Measurements from ENCODE around the gene SRSF4.

SRSF4 gene

DNA sequence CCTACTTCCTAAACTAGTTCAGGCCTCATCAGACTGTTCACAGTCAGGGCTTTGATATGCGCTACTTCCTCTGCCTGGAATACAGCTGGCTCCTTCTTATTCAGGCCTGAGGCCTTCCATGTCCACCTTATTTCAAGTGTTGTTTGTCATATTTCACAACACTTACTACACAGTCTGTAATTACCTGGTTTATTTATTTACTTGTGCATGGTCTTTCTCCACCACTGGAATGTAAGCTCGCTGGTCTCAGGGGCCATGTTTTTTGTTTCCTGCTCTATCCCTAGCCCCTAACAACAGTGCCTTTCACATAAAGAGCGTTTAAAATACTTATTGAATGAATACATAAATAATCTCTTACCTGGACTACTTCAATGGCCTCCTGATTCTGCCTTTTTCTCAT, 4.6 kb upstream of the SRSF4 start:
- Mint-ChIP-seq H3K9me3 (no peaks in the 10 kb centered on the region), H3K4me3 (no peak overlapping the region), H3K36me3 (ENCODE audit: low read depth) (no peaks in the 10 kb centered on the region), H3K27ac (no peak overlapping the region), H3K4me1 (ENCODE audit: low read depth) (peaks cover 13% of the 10 kb centered on the region), H3K27me3 (ENCODE audit: low read depth) (no peaks in the 10 kb centered on the region)

GRCh38 chr1:29183287-29183686, 1.6 kb upstream of the SRSF4 start:
- Mint-ChIP-seq H3K4me3 (peak overlapping the region; percentile 53), H3K36me3 (ENCODE audit: low read depth) (peaks cover 15% of the 10 kb centered on the region), H3K27ac (peak overlapping the region; percentile 49), H3K9me3 (no peaks in the 10 kb centered on the region), H3K27me3 (ENCODE audit: low read depth) (no peaks in the 10 kb centered on the region), H3K4me1 (ENCODE audit: low read depth) (peaks cover 31% of the 10 kb centered on the region)

GRCh38 chr1:29180497-29181412, 945 bp downstream of the SRSF4 start:
- Mint-ChIP-seq H3K27me3 (ENCODE audit: low read depth) (no peaks in the 10 kb centered on the region), H3K27ac (peak overlapping the region; percentile 97), H3K4me1 (ENCODE audit: low read depth) (peaks cover 44% of the 10 kb centered on the region), H3K4me3 (peak overlapping the region; percentile 97), H3K36me3 (ENCODE audit: low read depth) (peaks cover 20% of the 10 kb centered on the region), H3K9me3 (no peaks in the 10 kb centered on the region)

GRCh38 chr1:29179641-29180184, 2.0 kb downstream of the SRSF4 start:
- H3K4me3 Mint-ChIP-seq, result peak overlapping the region; percentile 97
- H3K4me1 Mint-ChIP-seq (ENCODE audit: low read depth), result peaks cover 44% of the 10 kb centered on the region
- H3K27me3 Mint-ChIP-seq (ENCODE audit: low read depth), result no peaks in the 10 kb centered on the region
- peaks cover 21% of the 10 kb centered on the region for H3K36me3 Mint-ChIP-seq (ENCODE audit: low read depth)
- peak overlapping the region; percentile 97 for H3K27ac Mint-ChIP-seq
- no peaks in the 10 kb centered on the region for H3K9me3 Mint-ChIP-seq

GRCh38 chr1:29177022-29177705, 4.5 kb downstream of the SRSF4 start:
- H3K4me3 Mint-ChIP-seq, result peak overlapping the region; percentile 0
- H3K27me3 Mint-ChIP-seq (ENCODE audit: low read depth), result no peaks in the 10 kb centered on the region
- H3K36me3 Mint-ChIP-seq (ENCODE audit: low read depth), result peaks cover 29% of the 10 kb centered on the region
- H3K27ac Mint-ChIP-seq, result no peak overlapping the region
- peaks cover 42% of the 10 kb centered on the region for H3K4me1 Mint-ChIP-seq (ENCODE audit: low read depth)
- no peaks in the 10 kb centered on the region for H3K9me3 Mint-ChIP-seq

- H3K4me3 Mint-ChIP-seq, result no peak overlapping the region
Measured at GRCh38 chr1:29176576-29176975, 5.1 kb downstream of the SRSF4 start.

DNA sequence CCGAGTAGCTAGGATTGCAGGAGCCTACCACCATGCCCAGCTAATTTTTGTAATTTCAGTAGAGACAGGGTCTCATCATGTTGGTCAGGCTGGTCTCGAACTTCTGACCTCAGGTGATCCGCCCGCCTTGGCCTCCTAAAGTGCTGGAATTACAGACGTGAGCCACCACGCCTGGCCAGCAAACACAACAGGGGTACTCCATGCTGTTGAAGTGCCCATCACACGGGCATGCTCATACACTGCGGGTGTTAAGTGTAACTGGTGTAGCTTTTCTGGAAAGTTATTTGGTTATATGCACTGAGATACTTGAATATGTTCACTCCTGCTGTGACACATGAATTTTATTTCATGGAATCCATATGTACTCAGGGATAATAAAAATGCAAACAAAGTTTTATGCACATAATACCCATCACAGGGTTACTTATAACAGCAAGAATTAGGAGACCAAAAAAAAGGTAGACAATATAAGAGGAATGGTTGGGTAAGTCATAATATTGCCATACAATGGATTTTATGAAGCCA, 9.2 kb downstream of the SRSF4 start:
- H3K27ac Mint-ChIP-seq, result no peak overlapping the region
- H3K9me3 Mint-ChIP-seq, result no peaks in the 10 kb centered on the region
- H3K4me3 Mint-ChIP-seq, result no peak overlapping the region
- H3K36me3 Mint-ChIP-seq (ENCODE audit: low read depth), result peaks cover 28% of the 10 kb centered on the region
- no peaks in the 10 kb centered on the region for H3K27me3 Mint-ChIP-seq (ENCODE audit: low read depth)
- peaks cover 50% of the 10 kb centered on the region for H3K4me1 Mint-ChIP-seq (ENCODE audit: low read depth)

More at GRCh38 chr1:29176576-29176975, 5.1 kb downstream of the SRSF4 start:
- Mint-ChIP-seq H3K27ac (no peak overlapping the region), H3K36me3 (ENCODE audit: low read depth) (peaks cover 32% of the 10 kb centered on the region), H3K9me3 (no peaks in the 10 kb centered on the region), H3K27me3 (ENCODE audit: low read depth) (no peaks in the 10 kb centered on the region), H3K4me1 (ENCODE audit: low read depth) (peaks cover 43% of the 10 kb centered on the region)

GRCh38 chr1:29171521-29171920, 10.2 kb downstream of the SRSF4 start:
- Mint-ChIP-seq H3K4me1 (ENCODE audit: low read depth) (peaks cover 48% of the 10 kb centered on the region), H3K4me3 (peak overlapping the region; percentile 29), H3K36me3 (ENCODE audit: low read depth) (peaks cover 29% of the 10 kb centered on the region), H3K27me3 (ENCODE audit: low read depth) (no peaks in the 10 kb centered on the region), H3K27ac (peak overlapping the region; percentile 18), H3K9me3 (no peaks in the 10 kb centered on the region)

DNA sequence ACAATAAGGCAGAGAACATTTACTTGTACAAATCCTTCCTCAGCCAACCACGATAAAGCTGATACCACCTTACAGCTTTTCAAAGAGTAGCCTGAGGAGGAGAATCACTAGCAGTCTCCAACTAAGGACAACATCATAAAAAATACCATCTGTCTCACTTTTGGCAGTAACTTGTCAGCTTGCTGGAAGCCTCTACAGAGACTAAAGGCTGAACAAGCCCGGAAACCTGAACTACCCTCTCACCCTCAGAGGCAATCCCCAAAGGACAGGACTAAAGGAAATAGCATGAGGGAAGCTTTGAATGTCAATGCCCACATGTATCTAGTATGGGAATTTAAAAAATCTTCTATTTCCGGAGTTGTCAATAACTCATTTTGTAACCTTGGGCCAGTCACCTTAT, 10.6 kb downstream of the SRSF4 start:
- peak overlapping the region; percentile 45 for H3K27ac Mint-ChIP-seq
- peaks cover 31% of the 10 kb centered on the region for H3K36me3 Mint-ChIP-seq (ENCODE audit: low read depth)
- peaks cover 51% of the 10 kb centered on the region for H3K4me1 Mint-ChIP-seq (ENCODE audit: low read depth)
- H3K9me3 Mint-ChIP-seq, result no peaks in the 10 kb centered on the region
- peak overlapping the region; percentile 29 for H3K4me3 Mint-ChIP-seq
- no peaks in the 10 kb centered on the region for H3K27me3 Mint-ChIP-seq (ENCODE audit: low read depth)

GRCh38 chr1:29169976-29170375, 11.7 kb downstream of the SRSF4 start:
- peaks cover 32% of the 10 kb centered on the region for H3K36me3 Mint-ChIP-seq (ENCODE audit: low read depth)
- peak overlapping the region; percentile 19 for H3K27ac Mint-ChIP-seq
- H3K27me3 Mint-ChIP-seq (ENCODE audit: low read depth), result no peaks in the 10 kb centered on the region
- no peaks in the 10 kb centered on the region for H3K9me3 Mint-ChIP-seq
- peak overlapping the region; percentile 11 for H3K4me3 Mint-ChIP-seq
- H3K4me1 Mint-ChIP-seq (ENCODE audit: low read depth), result peaks cover 59% of the 10 kb centered on the region

DNA sequence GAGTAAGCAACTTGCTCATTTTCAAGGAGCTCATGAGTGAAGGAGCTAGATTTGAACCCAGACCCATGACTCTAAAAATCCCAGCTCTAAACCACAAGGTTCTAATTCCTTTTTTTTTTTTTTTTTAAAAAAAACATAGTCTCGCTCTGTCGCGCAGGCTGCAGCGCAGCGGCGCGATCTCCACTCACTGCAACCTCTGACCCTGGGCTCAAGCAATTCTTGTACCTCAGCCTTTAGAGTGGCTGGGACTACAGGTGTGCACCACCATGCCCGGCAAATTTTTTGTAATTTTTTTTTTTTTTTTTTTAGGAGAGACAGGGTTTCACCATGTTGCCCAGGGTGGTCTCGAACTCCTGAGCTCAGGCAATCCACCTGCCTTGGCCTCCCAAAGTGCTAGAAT, 13.8 kb downstream of the SRSF4 start:
- no peak overlapping the region for H3K27ac Mint-ChIP-seq
- no peaks in the 10 kb centered on the region for H3K9me3 Mint-ChIP-seq
- no peak overlapping the region for H3K4me3 Mint-ChIP-seq
- H3K36me3 Mint-ChIP-seq (ENCODE audit: low read depth), result peaks cover 35% of the 10 kb centered on the region
- H3K4me1 Mint-ChIP-seq (ENCODE audit: low read depth), result peaks cover 66% of the 10 kb centered on the region
- no peaks in the 10 kb centered on the region for H3K27me3 Mint-ChIP-seq (ENCODE audit: low read depth)

- H3K27ac Mint-ChIP-seq, result peak overlapping the region; percentile 26
- peaks cover 26% of the 10 kb centered on the region for H3K36me3 Mint-ChIP-seq (ENCODE audit: low read depth)
- peaks cover 60% of the 10 kb centered on the region for H3K4me1 Mint-ChIP-seq (ENCODE audit: low read depth)
- H3K4me3 Mint-ChIP-seq, result no peak overlapping the region
- no peaks in the 10 kb centered on the region for H3K9me3 Mint-ChIP-seq
- no peaks in the 10 kb centered on the region for H3K27me3 Mint-ChIP-seq (ENCODE audit: low read depth)
Measured at GRCh38 chr1:29166291-29166878, 15.3 kb downstream of the SRSF4 start.

GRCh38 chr1:29164588-29164987, 17.1 kb downstream of the SRSF4 start:
- no peak overlapping the region for H3K27ac Mint-ChIP-seq

GRCh38 chr1:29162476-29163138, 19.1 kb downstream of the SRSF4 start:
- Mint-ChIP-seq H3K4me1 (ENCODE audit: low read depth) (peaks cover 38% of the 10 kb centered on the region), H3K36me3 (ENCODE audit: low read depth) (peaks cover 29% of the 10 kb centered on the region), H3K27me3 (ENCODE audit: low read depth) (no peaks in the 10 kb centered on the region), H3K9me3 (no peaks in the 10 kb centered on the region), H3K4me3 (no peak overlapping the region), H3K27ac (no peak overlapping the region)

More at GRCh38 chr1:29164588-29164987, 17.1 kb downstream of the SRSF4 start:
- peaks cover 22% of the 10 kb centered on the region for H3K36me3 Mint-ChIP-seq (ENCODE audit: low read depth)
- peaks cover 49% of the 10 kb centered on the region for H3K4me1 Mint-ChIP-seq (ENCODE audit: low read depth)
- no peaks in the 10 kb centered on the region for H3K9me3 Mint-ChIP-seq
- no peak overlapping the region for H3K4me3 Mint-ChIP-seq
- no peaks in the 10 kb centered on the region for H3K27me3 Mint-ChIP-seq (ENCODE audit: low read depth)

All from T-helper 1 cell treated with Interleukin-12 subunit alpha and Interleukin-12 subunit beta and Interleukin-4 antibody, amounts not matched to agents 30 μg/mL and 1 μg/mL, for 36 hours (primary cell).